Cortex of kidney (tissue), 1 donor: ENCODE measurements around the gene SERPINC1.
"Not testable (repeated sequence)": the region's sequence is repeated elsewhere in the genome, so short reads cannot be mapped to it uniquely, and the experiment has no call there.

ENCODE experiments used
- DNase-seq: peaks from one replicate; lab custom pipeline; 2025; lab: John Stamatoyannopoulos, UW

The SERPINC1 gene

DNA sequence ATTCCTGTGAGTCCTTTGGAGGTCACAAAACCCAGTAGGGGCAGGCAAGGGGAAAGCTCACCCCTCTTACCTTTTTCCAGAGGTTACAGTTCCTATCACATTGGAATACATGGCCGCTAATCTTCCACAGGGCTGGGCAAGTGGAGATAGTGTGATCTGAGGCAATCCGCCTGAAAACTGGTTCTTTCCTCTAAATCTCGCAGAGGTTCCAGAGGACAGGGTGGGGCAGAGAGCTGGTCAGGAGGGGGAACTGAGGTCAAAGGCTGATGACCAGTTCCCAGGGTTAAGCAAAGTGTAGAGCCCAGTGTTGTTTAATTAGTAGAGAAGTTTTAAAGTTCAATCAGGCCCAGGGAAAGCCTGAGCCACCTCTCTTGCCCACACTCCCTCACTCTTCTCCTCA, at the start of gene SERPINC1:
Gene SERPINC1 (minus strand): TSS at position 179 of the 400 bp plus-strand sequence. CDS start 68 bp downstream, at position 111.
- no peak for DNase-seq

DNA sequence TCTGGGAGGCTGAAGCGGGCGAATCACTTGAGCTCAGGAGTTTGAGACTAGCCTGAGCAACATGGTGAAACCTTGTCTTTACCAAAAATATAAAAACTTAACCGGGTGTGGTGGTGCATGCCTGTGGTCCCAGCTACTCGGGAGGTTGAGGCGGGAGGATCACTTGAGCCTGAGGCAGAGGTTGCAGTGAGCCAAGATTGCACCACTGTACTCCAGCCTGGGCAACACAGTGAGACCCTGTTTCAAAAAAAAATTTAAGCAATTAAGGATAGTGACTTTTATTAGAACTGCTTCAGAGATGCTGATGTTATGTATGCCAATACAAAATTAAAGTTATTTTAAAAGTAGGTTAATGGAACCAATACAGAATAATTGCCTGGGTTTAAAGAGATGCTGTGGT, 48.8 kb upstream of the SERPINC1 start:
- not testable (repeated sequence) for DNase-seq

DNA sequence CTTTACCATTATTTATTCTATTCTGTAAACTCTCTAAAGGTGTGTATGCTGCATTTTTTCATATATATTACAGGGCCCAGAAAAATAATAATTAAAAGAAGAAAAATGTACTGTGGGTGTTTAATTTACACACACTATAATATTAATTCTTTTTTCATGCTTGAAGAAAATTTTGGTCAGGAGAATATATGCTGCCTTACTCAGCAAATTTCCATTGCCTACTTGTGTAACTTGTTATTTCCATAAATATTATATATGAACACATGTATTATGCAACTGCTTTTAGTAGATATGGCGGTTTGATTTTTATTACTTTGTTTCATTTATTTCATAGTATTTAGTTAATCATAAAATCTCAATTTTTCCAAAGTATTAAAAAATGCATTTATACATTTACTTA, 46.4 kb upstream of the SERPINC1 start:
- DNase-seq: no peak

DNA sequence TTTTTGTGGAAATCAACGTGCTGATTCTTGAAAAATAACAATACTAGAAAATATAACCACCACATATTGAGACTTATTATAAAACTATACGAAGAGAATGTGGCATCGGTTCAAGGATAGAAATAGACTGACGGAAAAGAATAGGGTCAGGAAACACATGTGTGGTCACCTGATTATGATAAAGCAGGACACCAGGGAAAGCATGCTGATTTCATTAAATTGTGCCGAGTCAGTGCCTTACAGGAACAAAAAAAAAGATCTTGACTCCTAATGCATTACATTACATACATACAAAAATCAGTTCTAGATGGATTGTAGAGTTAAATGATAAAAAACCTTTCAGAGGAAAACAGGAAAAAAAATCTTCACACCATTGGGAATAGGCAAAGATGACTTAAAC, 43.5 kb upstream of the SERPINC1 start:
- no peak for DNase-seq

DNA sequence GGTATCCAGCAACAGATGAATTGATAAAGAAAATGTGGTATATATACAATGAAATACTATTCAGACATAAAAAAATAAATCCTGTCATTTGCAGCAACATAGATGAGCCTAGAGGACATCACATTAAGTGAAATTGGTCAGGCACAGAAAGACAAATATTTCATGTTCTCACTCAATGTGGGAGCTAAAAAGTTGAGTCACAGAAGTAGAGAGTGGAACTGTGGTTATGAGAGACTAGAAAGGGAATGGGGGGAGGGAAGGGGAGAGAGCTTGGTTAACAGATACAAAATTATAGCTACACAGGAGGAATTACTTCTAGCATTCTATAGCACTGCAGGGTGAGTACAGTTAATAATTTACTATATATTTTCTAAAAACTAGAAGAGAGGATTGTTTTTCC, 37.1 kb upstream of the SERPINC1 start:
- no peak for DNase-seq

DNA sequence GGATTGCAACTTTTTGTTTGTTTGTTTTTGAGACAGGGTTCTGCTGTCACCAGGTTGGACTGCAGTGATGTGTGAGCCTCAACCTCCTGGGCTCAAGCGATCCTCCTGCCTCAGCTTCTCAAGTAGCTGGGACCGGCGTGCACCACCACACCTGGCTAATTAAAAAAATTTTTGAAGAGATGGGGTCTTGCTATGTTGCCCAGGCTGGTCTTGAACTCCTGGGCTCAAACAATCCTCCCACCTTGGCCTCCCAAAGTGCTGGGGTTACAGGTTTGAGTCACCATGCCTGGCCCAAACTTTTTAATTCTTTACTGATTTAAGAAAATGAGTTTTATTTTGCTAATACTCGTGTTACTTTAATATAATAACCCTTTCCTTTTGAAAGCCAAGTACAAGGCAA, 31.5 kb upstream of the SERPINC1 start:
- no peak for DNase-seq

DNA sequence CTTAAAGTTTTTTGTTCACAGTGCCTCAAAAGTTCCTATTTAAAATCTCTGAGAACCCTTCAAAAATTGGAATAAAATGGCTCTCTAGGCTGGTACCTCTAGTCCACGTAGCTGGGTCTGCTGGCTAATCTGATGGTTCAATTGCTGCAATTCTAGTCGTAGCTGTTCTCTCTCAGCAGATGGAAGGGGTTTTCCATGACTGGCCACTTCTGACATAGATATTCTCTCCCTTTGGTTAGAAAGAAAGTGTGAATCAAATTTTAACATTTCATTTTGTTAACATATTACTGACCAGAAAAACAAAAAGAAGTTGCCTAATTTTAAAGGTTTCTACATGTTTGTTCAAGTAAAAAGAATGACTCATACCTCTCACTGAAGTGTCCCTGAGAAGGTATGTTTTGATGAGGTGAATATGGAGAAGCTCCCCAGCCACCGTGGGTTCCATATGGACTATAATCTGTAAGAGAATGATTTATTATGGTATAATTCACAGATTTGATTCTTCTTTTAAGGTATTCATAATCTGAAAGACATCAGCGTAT, 29.3 kb upstream of the SERPINC1 start:
- DNase-seq: no peak

DNA sequence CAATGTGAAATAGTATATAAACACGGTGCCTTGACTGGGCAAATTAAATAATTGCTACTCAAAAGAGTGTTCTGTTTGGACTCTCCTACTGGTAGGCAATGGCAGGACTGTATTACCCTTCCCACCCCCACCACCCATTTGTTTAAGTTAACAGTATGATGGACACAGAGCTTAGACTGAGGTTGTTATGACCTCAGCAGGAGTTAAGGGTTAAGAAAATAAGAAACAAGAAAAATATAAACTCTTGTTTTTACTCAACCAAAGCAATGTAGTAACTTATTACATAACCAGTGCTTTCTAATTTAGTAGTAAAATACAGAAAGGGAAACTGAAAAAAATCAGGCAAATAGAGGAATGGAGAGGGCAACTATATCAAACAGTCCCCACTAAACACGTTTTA, 19.9 kb upstream of the SERPINC1 start:
- no peak for DNase-seq

DNA sequence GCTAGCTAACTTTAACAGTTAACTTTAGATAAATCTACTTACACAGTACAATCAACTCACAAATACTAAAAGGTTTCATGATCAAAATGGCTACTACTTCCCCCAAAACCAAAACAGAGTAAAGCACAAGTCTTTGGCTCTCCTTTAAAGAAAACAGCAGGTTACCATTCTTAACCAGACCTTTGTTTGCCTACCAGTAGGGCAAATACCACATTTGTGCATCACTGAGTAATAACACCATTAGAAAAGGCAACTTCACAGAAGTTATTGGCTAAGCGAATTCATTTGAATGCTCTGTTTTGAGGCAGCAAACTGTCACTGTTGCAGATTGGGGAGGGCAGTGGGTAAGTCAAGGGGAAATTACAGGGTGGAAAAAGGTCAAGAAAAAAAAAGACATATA, 17.3 kb upstream of the SERPINC1 start:
- DNase-seq: no peak

DNA sequence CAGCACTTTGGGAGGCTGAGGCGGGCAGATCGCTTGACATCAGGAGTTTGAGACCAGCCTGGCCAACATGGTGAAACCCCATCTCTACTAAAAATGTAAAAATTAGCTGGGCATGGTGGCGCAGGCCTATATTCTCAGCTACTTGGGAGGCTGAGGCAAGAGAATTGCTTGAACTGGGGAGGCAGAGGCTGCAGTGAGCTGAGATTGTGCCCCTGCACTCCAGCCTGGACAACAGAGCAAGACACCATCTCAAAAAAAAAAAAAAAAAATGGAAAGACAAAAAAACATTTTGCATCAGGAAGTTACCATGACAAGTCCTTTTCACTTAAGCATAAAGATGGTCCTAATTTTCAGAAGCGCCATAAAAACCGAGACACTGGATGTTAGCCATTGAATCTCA, 13.4 kb upstream of the SERPINC1 start:
- DNase-seq: not testable (repeated sequence)

DNA sequence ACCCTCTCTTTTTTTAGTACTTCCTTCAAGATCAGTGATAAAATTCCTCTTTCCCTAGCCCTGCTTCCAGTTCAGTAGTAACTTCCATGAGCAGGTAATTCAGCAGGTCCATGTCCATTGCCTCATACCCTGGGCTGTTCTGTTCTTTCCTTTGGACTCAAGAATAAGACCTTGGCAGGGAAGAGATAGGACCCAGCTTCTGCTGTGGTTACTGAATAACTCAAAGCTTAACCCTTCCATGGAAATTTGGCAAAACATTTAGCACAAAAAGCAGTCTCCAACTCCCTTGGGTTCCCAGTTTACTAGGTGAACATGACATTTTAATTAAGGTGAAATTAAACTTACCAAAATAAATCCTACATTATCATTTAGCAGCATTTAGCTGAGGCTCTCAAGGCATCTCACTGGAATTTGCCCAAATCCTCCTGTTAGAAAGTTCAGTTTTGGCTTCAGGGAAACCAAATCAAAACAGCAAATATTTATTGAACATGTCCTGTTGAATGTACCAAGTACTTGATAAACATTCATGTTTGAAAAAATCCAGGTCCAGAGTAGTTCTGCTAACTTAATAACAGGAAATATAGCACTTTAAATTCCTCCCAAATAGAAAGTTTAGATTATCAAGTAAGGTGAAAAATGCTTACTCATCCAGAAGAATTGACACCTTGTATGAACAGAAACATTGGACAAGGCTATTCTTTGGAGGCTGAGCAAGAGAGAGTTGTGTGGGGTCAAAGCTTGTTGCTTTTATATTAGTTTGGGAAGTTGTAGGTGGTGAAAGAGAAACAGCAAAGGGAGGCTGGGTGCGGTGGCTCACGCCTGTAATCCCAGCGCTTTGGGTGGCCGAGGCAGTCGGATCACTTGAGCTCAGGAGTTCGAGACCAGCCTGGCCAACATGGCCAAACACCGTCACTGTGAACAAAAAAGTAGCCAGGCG, 8.4 kb upstream of the SERPINC1 start:
- no peak for DNase-seq

DNA sequence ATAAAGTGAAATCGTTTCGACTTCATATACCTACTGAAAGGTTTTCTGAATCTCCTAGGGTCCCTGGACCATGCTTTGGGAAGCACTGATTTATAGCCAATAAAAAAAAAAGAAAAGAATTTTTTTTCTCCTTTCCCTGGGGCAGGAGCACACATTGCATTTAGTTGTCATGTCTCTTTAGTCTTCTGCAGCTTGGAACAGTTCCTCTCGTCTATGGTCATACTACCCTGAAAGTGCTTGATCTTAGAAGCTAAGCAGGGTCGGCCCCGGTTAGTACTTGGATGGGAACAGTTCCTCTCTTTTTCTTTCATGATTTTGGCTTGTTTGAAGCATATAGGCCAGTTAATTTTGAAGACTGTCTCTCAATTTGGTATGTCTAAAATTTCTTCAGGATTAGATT, 3.7 kb upstream of the SERPINC1 start:
- no peak for DNase-seq

DNA sequence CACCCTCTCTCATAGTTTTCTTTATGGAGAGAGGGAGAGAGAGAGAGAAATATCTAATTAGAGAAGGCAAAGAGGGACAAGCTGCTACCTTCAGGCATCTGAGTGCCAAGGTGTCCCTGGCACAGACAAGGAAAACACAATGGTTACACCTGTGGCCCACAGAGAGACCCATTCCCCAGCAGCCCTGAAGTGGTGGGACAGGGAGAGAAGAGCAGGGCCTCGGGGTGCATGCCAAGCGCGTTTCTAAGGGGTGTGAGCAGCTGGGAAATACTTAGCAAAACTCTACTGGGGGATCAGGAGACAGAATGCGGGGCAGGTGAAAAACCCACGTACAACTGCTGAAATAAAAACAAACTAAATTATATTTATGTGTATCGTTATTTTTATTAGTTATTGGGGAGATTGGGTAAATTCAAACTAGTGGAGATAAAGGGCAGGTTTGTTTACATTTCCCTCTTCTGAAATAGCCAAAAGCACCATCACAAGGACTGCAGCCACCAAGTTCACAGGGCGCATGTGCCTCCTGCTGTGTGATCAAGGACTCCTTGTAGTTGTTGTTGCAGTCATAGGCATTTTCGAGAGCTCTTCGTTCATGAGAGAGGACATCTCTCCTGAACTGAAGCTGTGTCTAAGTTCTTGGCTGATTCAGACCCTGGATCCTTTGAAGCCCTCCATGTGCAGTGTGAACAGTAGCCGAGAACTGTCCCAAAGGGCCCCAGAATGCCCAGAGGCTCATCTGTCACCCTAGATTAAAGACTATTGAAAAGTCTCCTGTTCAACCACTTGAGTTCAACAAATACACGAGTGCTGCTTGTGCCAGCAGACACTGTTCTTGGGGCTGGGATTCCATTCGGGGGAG, 737 bp upstream of the SERPINC1 start:
- DNase-seq: no peak

DNA sequence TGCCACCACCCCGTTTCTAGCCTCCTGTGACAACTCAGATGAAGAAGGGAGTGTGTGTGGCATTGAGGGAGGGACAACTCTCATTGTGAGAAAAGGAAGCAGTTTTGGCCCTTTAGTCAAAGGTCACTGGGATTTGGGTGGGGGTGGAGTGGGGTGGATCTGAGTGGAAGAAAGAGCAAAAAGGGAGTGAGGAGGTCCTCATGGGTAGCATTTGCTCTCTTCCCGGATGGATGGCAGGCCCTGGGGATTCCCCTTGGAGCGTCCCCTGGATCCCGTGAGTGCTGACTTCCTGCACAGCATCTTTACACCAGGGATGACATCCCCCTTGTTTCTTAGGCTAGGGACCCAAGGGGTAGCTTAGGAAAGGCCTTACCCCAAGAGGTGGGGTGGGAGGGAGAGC, 460 bp downstream of the SERPINC1 start:
- no peak for DNase-seq

DNA sequence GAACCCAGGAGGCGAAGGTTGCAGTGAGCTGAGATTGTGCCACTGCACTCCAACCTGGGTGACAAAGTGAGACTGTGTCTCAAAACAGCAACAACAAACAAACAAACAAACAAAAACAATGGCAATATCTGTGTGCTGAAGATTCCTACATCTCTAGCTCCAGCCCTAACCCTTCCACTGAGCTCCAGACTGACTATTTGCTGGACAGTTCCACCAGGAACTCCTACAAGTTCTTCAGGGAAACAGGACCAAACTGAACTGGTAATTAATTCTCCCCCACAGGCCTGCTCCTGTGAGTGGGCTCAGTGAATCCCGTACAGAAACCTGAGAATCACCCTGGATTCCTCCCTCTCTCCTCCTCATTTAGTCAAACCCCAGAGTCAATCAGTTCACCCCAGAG, 1.5 kb downstream of the SERPINC1 start:
- DNase-seq: no peak

DNA sequence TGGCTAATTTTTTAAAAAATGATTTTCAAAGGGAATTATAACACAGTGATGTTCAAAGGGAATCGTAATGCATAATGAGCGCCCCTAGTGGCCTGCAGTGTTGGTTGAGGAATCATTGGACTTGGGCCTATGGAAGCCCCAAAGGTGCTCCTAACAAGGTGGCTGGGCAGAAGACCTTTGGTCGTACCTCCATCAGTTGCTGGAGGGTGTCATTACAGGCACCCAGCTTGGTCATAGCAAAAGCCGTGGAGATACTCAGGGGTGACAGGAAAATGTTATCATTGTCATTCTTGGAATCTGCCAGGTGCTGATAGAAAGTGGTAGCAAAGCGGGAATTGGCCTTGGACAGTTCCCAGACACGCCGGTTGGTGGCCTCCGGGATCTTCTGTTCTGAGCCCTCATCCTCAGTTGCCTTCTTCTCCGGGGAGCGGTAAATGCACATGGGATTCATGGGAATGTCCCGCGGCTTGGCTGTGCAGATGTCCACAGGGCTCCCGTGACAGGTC, 2.7 kb downstream of the SERPINC1 start:
- DNase-seq: no peak

DNA sequence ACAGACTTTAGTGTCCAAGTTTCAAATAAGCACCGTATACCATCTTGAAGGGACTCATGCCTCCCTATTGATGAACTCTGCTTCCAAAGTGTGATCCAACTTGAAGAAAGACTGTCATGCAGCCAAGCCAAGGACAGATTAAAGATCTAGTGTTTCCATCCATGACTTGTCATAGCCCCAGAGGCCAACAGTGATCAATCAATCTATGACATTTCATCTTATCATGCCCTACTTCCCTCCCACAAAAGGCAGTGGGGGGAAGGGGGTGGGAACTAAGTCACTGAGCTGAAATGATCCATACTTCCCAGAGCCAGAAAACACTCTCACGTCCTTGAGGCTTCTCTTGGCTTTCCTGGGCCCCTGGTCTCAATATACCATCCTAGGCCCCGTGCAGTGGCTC, 4.0 kb downstream of the SERPINC1 start:
- no peak for DNase-seq

DNA sequence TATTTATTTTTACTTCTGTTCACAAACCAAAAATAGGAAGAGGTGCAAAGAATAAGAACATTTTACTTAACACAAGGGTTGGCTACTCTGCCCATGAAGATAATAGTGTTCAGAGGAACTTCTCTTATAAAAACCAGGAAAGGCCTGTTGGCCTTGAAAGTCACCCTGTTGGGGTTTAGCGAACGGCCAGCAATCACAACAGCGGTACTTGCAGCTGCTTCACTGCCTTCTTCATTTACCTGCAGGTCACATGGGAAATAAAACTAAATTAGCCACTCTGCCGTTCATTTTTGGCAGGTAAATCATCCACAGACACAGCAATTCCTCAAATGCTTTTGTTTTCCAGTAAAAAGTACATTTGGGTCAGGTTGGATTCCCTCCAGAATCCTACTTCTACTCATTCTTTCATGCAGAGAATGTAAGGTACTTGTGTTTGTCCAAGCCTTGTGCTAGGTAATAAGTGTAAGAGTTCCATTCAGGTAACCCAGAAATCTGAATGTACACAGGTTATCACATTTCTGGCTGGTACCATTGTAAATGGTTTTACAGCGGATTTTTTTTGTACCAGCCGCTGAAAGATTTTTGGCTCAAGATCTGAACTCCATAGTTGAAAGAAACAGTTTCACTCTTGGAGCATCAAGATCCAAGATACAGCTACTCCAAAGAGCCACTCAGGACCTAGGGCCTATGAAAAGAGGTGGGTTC, 13.1 kb downstream of the SERPINC1 start:
- no peak for DNase-seq

DNA sequence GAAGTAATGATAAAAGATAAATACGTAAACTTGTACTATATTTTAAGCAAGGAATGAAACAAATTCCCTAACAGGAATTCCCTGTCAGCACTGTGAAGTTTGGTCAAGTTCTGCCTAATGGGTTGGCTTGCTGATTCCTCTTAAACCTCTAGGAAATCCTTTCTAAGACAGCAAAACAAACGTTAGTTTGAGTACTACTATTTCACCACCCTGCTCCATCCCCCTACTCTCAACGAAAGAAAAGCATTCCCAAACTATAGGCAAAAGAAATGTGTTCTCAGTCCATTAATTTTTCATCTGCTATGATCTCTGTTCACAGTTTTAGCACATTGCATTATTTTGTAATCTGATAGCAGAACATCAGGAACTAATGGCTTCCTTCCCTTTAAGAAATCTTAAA, 16.1 kb downstream of the SERPINC1 start:
- no peak for DNase-seq

DNA sequence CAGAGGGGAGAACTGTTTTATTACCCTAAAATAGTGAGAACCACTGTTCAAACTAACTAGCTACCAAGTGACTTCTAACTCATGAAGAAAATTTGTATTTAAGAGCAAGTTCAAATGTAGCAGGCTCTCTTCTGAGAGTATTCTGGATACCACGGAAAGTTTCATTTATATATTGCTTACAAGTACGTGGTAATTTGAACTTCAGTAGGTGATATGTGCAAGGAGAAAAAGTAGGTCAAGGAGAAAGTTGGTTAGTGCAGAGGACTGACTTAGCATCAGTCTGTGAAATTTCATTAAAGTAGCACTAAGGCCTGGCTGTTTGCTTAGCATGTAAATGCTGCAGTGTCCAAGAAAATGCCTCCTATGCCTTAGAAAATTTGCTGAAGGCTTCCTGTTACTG, 16.7 kb downstream of the SERPINC1 start:
- DNase-seq: no peak

DNA sequence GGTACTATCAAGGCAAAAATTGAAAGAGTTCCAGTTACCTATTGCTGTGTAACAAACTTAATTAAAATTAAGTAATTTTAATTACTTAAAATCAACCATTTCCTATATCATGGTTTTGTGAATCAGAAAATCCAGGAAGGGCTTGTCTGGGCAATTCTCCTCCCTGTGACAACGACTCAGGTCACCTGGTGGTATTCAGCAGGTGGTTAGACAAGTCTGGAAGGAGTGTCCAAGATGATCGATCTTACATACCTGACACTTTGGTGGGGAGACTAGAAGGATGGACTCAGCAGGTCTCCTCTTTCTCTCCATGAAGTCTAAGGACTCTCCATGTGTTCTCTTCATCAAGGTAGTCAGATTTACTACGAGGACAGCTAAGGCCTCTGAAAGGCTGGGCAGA, 22.9 kb downstream of the SERPINC1 start:
- DNase-seq: no peak

DNA sequence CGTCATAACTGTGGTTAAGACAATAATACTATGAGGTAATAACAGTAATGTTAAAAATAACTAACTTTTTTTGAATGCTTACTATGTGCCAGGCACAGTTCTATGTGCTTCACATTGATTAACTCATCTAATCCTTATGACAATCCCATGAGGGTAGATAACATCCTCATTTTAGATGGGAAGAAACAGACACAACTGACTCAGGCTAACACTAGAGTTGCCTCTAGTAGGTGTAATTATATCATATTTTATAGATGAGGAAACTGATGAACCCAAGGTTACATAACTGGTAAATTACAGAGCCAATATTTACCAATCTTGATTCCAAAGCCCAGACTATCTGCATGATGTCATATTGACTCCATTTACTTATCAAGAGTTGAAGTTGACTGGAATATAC, 23.5 kb downstream of the SERPINC1 start:
- no peak for DNase-seq
